ENCODE data around the gene HMMR. TPM values are rescaled to one million over a fixed set of nuclear protein-coding genes. Genes with fewer than 3 reads are reported as not detected.

HMMR gene
- polyA plus RNA-seq, 1 donor (not counting 4 experiments of a cell fraction or from before 2014, with no cell fraction given) = 16.2 TPM

DNA sequence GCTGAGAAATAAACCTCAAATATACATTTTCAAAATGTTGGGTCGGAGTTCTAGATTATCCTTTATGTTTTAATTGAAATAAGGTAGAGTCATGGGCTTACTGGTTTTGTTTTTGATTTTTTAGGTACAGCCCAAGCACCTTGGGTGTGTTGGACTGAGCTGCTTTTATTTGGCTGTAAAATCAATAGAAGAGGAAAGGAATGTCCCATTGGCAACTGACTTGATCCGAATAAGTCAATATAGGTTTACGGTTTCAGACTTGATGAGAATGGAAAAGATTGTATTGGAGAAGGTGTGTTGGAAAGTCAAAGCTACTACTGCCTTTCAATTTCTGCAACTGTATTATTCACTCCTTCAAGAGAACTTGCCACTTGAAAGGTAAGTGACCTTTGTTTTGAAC, 19.5 kb upstream of the HMMR start:
- dilution Hi-C loops (cut with MboI; ENCODE audit: extremely low pct_ligation_motif_present, low sequenced_read_pairs) = no loop called here
- Histone ChIP-seq H3K9me1 (ENCODE audit: control insufficient read depth, extremely low read depth, insufficient read depth, low read length) (no peaks in the 10 kb centered on the region), H3K4me1 (ENCODE audit: control insufficient read depth, extremely low read depth, insufficient read depth, low read length) (peaks cover 16% of the 10 kb centered on the region), H2AFZ (ENCODE audit: control insufficient read depth, low read length) (no peak overlapping the region), H3K36me3 (ENCODE audit: control insufficient read depth in 2 of 2, extremely low read depth in 1 of 2, insufficient read depth in 2 of 2, low read length in 2 of 2) (peaks cover 10 to 28% of the 10 kb centered on the region in 2 experiments), H3K4me2 (ENCODE audit: control insufficient read depth, extremely low read depth, insufficient read depth, low read depth, low read length) (no peak overlapping the region), H4K20me1 (ENCODE audit: control insufficient read depth, extremely low read depth, insufficient read depth, low read length) (peaks cover 4% of the 10 kb centered on the region), H3K27ac (ENCODE audit: control insufficient read depth, insufficient read depth, low read length) (no peak overlapping the region), H3K79me2 (ENCODE audit: control insufficient read depth, insufficient read depth, low read length) (peaks cover 39% of the 10 kb centered on the region), H3K9me3 (ENCODE audit: control insufficient read depth, low read depth, low read length) (no peaks in the 10 kb centered on the region), H3K4me3 (ENCODE audit: control insufficient read depth in 2 of 3, extremely low read depth in 1 of 3, insufficient read depth in 2 of 3, low read depth in 1 of 3, low read length in 3 of 3) (no peak overlapping the region), H3K27me3 (ENCODE audit: control insufficient read depth, extremely low read depth, insufficient read depth, low read length) (no peaks in the 10 kb centered on the region), H3K9ac (ENCODE audit: control insufficient read depth, extremely low read depth, insufficient read depth, low read length) (no peak overlapping the region)
- TF ChIP-seq EZH2 (IDR thresholded peaks at IDR 0.05; ENCODE audit: low read length) = no peak
- TF ChIP-seq, protein P1, sequence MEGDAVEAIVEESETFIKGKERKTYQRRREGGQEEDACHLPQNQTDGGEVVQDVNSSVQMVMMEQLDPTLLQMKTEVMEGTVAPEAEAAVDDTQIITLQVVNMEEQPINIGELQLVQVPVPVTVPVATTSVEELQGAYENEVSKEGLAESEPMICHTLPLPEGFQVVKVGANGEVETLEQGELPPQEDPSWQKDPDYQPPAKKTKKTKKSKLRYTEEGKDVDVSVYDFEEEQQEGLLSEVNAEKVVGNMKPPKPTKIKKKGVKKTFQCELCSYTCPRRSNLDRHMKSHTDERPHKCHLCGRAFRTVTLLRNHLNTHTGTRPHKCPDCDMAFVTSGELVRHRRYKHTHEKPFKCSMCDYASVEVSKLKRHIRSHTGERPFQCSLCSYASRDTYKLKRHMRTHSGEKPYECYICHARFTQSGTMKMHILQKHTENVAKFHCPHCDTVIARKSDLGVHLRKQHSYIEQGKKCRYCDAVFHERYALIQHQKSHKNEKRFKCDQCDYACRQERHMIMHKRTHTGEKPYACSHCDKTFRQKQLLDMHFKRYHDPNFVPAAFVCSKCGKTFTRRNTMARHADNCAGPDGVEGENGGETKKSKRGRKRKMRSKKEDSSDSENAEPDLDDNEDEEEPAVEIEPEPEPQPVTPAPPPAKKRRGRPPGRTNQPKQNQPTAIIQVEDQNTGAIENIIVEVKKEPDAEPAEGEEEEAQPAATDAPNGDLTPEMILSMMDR (optimal IDR thresholded peaks at IDR 0.05 in 1 of 3, IDR thresholded peaks at IDR 0.05 in 1 of 3, conservative IDR thresholded peaks at IDR 0.05 in 1 of 3; ENCODE audit: extremely low read depth in 1 of 3, insufficient read depth in 2 of 3, low read length in 3 of 3) = no peak
- FAIRE-seq = no peak
- DNase-seq (ENCODE audit: low read depth, low spot score) = no peak

GRCh38 chr5:163444526-163444925, 15.9 kb upstream of the HMMR start:
- H4K20me1 ChIP-seq (ENCODE audit: control insufficient read depth, extremely low read depth, insufficient read depth, low read length) = no peaks in the 10 kb centered on the region
- H3K36me3 ChIP-seq (ENCODE audit: control insufficient read depth in 2 of 2, extremely low read depth in 1 of 2, insufficient read depth in 2 of 2, low read length in 2 of 2) = peaks cover 18 to 23% of the 10 kb centered on the region in 2 experiments
- no peak for FAIRE-seq

More at GRCh38 chr5:163444526-163444925, 15.9 kb upstream of the HMMR start:
- Histone ChIP-seq H2AFZ (ENCODE audit: control insufficient read depth, low read length) (no peak overlapping the region), H3K9me1 (ENCODE audit: control insufficient read depth, extremely low read depth, insufficient read depth, low read length) (no peaks in the 10 kb centered on the region), H3K4me3 (ENCODE audit: control insufficient read depth in 2 of 3, extremely low read depth in 1 of 3, insufficient read depth in 2 of 3, low read depth in 1 of 3, low read length in 3 of 3) (no peak overlapping the region), H3K27ac (ENCODE audit: control insufficient read depth, insufficient read depth, low read length) (no peak overlapping the region), H3K4me1 (ENCODE audit: control insufficient read depth, extremely low read depth, insufficient read depth, low read length) (peaks cover 5% of the 10 kb centered on the region), H3K79me2 (ENCODE audit: control insufficient read depth, insufficient read depth, low read length) (peaks cover 18% of the 10 kb centered on the region), H3K4me2 (ENCODE audit: control insufficient read depth, extremely low read depth, insufficient read depth, low read depth, low read length) (no peak overlapping the region), H3K9me3 (ENCODE audit: control insufficient read depth, low read depth, low read length) (no peaks in the 10 kb centered on the region), H3K27me3 (ENCODE audit: control insufficient read depth, extremely low read depth, insufficient read depth, low read length) (no peaks in the 10 kb centered on the region), H3K9ac (ENCODE audit: control insufficient read depth, extremely low read depth, insufficient read depth, low read length) (no peak overlapping the region)
- DNase-seq (ENCODE audit: low read depth, low spot score) = no peak
- TF ChIP-seq EZH2 (IDR thresholded peaks at IDR 0.05; ENCODE audit: low read length) = no peak
- TF ChIP-seq, protein P1 (optimal IDR thresholded peaks at IDR 0.05 in 1 of 3, IDR thresholded peaks at IDR 0.05 in 1 of 3, conservative IDR thresholded peaks at IDR 0.05 in 1 of 3; ENCODE audit: extremely low read depth in 1 of 3, insufficient read depth in 2 of 3, low read length in 3 of 3) = no peak
- dilution Hi-C loops (cut with MboI; ENCODE audit: extremely low pct_ligation_motif_present, low sequenced_read_pairs) = no loop called here
